Measurements from ENCODE around the gene SDCCAG8.

DNA sequence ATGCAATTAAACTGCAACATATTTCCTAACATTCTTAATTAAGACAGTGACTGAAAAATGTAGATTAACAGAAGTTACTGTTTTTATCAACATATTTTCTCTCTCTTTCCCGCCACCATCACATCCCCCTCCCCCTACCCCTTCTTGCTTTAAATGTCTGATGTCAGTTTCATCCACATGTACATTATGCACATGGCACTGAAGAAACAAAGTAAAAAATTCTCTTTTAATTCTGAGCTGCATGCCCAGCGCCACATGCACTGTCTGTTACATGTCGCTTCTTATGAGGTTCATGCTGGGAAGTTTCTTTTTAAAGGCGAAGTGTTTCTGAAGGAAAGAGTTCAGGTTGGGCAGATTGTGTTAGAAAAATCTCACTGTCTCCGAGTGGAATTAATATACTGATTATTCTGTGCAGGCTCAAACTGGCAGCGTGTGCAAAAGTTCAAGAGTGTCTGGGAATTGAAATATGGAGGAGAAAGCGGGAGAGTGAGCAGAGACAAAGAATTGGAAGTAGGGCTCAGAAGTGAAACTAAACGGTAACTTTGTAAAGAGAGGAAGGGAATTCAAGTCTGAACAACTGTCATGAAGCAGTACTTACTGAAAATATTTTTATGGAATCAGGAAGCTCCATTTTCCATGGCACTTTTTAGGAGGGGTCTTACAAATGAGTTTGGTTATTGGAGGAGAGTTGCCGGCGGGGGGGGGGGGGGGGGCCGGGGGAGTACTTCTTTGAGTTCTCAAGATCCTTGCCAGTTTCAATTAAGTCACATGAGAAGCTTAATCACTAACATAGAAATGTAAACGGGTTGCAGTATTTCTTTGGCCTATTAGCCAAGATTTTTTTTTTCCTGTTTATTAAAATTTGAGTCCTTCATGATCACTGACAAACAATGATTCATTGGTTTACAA is 217.6 kb downstream of the SDCCAG8 start:
- TF ChIP-seq, protein P1, sequence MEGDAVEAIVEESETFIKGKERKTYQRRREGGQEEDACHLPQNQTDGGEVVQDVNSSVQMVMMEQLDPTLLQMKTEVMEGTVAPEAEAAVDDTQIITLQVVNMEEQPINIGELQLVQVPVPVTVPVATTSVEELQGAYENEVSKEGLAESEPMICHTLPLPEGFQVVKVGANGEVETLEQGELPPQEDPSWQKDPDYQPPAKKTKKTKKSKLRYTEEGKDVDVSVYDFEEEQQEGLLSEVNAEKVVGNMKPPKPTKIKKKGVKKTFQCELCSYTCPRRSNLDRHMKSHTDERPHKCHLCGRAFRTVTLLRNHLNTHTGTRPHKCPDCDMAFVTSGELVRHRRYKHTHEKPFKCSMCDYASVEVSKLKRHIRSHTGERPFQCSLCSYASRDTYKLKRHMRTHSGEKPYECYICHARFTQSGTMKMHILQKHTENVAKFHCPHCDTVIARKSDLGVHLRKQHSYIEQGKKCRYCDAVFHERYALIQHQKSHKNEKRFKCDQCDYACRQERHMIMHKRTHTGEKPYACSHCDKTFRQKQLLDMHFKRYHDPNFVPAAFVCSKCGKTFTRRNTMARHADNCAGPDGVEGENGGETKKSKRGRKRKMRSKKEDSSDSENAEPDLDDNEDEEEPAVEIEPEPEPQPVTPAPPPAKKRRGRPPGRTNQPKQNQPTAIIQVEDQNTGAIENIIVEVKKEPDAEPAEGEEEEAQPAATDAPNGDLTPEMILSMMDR (IDR thresholded peaks at IDR 0.05), result no peak
- no peak for TF ChIP-seq POLR2A (IDR thresholded peaks at IDR 0.05)
